Stimulated activated CD4-positive, alpha-beta T cell treated with anti-CD3 and anti-CD28 coated beads, Interleukin-4, amount 100 ng/mL, for 4 hours (primary cell): ENCODE measurements around the gene JTB.

Source experiments
- DNase-seq, 2 experiments: peaks; one replicate each; pipeline ENCODE4 v3.0.0-alpha.2; 2020

The JTB gene

DNA sequence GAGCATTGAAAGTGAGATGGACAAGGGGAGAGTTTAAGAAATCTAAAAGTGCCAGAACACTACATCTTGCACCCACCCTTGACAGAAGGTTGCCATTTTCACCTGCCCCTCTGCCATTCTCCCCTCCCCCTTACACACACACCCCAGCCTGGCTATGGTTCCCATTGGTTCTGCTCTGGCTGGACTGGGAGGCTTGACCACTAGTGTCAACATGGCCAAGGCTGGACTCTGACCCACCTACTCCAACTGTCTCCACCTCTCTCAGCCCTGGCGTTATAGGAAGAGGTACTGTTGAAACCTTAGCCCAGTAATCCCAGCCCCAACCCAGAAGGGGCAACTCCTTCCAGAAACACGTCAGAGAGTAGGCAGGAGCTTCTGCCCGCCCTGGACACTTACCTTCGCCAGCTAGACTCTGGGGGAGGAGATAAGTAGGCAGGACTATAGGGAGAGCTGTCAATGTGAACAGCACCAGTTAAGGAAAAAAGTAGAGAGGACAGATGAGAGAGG, 23.6 kb downstream of the JTB start:
- DNase-seq = no peak

DNA sequence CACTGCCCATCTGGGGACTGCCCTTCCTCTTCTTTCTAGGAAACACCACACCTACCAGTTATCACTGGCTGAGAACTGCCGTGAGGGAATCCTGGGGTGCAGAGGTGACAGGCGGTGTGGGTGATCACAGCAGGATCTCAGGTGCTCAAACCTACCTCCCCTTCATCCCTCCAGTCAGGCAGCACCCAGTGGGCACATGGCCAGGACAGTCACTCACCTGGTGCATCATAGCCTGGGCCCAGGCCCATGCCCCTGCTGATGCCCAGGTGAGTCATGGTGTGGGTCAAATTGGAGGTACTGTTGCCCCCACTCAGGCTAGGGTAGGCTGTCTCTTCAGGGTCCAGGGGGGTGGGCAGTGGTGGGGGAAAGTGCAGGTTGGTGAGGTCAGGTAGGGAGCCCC, 25.7 kb downstream of the JTB start:
- DNase-seq = no peak

DNA sequence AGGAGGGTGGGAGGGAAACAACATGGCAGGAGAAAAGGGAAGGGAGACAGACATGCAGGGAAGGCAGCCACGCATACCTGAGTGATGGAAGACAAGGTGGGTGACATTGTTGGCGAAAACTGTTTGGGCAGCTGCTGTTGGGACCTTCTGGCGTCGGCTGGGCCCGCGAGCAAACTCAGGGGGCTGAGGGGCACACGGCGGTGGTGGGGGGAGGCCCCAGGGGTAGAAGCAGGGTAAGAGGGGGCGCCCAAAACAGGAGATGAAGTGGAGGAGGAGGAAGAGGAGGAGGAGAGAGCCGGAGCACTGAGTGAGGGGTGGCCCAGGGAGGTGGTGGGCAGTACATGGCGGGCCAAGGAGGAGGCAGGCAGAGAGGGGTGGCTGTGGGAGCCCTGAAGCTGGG, 26.3 kb downstream of the JTB start:
- DNase-seq = no peak

DNA sequence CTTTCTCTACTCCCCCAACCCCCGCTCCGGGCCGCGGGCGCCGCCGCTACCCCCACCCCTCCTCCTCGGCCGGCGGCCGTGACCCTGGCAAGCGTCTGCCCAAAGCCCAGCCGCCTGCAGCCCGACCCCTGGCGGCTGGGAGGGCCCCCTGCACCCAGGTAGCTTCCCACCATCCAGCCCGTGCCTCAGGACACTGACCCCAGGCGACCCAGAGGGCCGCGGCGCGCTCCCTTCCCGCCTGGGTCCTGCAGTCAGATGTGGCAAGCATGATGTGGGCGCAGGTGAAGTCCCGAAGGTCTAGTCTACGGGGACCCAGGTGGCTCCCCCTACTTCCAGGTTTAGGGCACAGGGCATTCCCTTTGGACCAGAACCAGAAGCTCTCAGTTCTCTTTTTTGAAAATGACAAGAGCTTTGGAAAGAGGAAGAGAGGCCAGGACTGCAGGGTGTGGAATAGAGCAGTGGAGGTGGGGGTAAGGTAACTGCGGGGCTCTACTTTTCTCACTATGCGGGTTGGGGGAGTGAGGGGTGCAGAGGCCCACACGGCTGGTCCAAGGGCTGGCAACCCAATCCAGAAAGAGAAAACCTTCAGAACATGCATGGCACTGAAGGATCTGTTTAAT, 30.7 kb downstream of the JTB start, which contains the start of gene DENND4B:
Gene DENND4B (minus strand): TSS at position 97 of the 620 bp plus-strand sequence. CDS start 2,344 bp downstream, outside the sequence.
- peak; percentile 70 to 75 for DNase-seq

DNA sequence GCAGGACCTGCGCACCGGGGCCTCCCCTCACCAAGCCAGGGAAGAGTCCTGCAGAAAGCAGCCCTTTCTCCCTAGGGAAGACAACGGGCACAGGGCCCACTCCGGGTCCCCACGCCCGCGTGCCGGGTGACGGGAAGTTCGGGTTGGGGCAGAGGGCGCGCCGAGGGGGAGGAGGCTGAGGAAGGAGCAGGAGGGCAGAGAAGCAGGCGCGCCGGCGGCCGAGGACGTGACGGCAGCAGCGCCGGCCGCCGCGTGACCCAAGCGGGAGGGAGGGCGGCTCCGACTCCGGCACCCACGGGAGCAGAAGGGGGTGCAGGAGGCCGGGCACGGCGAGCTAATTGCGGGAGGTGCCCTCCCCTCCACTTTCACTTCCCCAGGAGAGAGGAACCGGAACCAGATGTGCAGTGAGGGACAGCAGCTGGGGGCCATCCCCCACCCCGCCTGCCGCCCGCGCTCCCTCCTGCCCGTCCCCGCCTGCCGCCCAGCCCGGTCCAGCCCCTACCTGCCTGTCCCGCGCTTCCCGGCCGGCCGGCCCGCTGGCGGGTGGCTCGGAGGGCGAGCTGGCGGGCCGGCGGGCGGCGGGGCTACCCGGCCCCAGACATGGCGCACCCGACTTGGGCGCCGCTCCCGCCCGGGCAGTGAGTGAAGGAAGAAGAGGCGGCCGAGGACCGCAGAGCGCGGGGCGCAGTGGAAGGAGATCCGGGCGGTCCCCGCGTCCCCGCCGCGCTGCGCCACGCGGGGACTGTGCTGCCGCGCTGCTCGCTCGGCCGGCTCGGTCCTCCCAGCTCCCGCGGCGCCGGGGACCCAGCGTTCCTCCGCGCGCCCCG, 31.5 kb downstream of the JTB start:
- DNase-seq = peak; percentile 64 to 65

DNA sequence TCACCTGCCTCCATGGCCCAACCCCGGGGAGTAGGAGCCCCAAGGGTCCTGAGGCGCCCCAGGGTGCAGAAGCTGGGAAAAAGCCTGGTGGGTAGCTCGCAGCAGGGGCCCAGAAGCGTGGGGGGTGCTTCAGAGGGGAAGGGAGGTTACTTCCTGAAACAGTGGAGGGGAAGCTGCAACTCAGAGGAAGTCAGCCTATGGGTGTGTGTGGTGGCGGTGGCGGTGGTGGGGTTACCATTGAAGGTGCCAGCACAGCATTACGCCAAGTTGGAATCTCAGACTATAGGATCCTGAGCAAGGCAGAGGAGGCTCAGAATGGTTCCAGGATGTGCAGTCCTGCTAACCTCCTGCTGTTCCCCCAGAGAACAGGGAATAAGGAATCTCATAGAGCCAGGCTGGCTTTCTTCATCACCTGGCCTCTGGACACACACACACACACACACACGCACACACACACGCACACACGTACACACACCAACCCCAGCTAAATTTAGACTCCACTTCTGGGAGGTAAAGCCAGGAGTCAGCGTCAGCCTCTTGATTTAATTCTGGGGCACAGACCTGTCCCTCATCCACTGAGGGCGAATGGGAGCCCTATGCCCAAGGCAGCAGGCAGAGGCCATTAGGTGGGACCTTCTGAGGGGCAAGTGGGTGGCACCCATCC, 32.2 kb downstream of the JTB start:
- DNase-seq = peak; percentile 62 to 75

DNA sequence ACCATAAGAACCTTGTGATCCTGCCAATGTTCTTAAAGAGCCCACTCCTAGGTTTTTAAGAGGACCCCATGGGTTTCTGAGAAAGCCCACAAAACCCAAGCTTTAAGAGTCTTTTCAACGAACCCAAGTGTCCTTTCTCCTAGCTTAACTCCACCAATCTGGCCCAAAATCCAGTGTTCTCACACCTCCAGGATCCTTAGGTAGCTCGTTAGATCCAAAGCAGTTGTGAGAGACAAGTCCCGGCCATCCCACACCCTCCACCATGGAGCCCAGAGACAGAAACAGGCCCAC, 32.7 kb downstream of the JTB start:
- DNase-seq = no peak

DNA sequence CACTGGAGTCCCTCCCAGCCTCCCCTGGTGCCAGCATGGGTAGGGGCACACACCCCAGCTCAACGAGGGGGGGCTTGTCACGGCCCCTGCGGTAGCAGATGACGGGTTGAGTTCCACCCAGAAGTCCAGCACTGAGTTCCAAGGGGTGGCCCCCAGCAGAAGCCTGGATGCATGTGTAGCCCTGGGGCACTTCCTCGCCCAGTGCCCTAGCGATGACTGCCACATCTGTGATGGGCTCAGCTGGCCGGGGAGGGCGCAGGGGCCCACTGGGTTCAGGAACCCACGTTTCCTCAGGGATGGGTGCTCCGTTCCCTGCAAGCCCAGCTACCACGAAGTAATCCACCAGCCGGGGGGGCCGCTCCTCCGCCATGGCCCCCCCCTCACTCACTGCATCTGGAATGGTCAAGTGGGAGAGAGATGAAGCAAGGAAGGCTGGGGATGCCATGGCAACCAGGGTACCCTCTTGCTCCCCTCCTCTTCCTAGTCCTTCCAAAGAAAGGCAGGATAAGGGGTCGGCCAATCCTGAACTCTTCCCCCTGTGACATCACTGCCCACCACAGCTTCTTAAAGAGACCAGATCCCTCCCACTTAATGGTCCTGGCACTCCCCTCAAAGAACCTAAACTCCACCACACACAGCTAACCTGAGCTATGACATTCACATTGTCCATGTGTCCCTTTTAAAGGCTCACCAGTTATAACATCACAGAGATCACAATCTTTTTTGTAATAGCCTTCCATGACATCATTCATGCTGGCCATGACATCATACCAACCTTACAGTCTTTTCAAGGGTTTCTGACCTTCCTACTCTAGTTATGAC, 33.3 kb downstream of the JTB start:
- DNase-seq = no peak

DNA sequence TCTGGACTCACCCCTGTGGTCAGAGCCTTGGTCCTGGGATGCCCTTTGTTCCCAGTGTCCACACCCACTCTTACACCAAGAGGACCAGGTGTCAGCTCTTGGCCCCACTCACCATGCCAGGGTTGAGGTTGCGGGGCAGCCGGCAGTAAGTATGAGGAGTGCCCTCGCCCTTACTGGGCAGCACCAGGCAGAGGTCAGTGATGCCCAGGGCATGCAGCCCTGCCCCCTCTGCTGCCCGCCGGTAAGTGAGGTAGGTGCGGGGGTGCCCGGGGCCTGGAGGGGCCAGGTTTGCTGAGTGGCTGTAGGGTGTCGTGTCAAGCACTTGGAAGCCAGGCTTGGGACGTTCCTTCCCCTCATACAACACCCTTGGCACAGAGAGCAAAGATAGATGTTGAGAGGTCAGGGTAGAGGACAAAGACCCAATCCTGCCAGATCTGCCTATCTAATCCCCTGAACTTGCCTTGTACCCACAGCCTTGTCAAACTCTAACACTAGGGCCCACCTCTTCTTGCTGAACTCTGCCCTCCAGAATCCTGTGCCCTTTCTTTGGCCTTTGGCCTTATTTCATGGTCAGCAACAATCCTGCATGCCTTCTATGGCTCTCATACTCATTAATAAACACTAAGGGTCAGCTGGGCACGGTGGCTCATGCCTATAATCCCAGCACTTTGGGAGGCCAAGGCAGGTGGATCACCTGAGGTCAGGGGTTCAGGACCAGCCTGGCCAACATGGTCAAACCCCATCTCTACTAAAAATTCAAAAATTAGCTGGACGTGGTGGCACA, 34.5 kb downstream of the JTB start:
- no peak for DNase-seq

DNA sequence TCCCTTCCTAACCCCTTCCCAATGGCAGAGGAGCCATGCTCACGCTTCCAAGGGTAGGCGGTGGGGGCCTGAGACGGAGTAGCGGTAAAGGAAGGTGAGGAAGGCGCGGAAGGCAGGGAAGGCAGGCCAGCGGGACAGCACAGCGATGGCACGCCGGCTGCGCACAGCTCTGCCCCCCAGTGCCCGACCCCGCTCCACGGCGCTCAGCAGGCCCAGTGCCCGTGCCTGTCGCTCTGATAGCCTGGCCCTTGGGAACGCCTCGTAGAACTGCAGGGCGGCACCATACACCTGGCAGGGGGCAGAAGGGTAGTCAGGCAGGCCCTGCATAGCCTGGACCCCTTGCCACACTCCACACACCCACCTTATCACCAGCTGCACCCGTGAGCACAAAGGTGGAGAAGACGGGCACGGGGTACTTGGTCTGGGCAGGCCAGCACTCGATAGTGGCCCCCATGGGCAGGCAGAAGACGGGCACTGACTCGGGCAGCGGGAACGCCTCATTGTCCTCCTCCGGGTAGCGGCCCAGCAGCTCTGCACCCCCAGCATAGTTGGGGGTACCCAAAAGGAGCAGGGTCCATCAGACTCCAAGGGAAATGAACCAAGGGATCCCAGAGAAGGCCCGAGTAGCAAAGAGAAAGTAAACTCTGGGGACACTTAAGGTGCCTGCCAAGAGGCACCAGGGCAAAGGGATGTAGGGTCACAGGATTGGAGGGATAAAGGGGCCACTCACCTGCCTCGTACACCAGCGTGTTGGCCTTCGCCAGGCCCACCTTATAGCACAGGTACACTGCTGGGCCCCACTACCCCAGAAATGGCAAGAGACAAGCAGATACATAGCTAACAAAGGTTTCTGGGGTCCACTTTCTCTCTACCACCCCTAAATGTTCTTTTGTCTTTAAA, 35.4 kb downstream of the JTB start:
- no peak for DNase-seq

DNA sequence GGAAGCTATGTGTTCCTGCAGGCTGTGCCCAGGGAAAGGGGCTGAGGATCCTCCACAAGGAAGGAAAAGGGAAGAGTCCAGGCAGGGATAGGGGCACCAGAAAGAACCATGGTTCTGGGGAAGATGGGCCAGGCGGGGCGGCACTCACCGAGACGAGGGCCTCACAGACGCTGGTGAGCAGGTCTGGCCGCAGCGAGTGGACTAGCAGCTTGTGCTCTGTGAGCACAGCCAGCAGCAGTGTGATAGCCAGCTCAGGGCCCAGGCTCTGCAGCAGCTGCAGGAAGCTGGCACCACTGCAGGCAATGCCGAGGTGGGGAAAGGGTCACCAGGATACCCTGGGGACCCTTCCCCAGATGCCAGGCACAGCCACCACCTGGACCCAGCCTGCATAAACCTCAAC, 36.7 kb downstream of the JTB start:
- no peak for DNase-seq

DNA sequence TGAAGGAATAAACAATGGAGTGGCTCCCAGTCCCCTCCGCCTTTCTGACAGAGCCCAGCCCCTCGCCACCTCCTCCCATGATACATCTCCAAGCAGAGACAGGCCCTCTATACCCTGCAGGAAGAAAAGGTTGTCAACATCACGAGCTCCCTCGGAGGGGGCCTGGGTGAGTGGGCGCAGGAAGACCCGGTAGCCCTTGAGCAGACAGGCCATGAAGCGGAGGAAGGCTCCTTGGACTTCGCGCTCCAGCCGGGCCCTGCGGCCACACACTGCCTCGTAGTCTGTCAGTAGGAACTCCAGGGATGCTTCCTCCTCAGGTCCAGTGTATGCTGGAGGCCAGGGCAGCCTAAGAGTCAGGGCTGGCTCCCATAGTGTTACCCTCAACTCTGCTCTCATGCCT, 38.0 kb downstream of the JTB start:
- DNase-seq = no peak

DNA sequence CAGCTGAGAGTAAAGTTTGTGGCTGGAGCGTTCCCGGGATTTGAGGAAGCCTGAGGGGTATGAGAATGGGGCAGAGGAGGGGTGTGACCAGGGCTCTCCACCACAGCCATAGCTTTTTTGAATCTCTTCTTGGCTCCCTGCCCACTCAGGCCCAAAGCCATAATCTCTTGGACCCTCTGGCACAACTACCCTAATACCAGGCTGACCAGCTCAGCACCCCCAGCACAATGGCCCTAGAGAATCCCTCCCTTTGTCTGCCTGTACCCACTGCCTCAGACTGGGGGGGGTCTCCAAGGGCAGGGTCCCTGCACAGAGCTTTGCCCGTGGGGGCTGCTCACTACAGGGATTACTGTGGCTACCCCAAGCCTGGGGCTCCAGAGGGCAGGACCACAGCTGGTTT, 38.5 kb downstream of the JTB start:
- no peak for DNase-seq

DNA sequence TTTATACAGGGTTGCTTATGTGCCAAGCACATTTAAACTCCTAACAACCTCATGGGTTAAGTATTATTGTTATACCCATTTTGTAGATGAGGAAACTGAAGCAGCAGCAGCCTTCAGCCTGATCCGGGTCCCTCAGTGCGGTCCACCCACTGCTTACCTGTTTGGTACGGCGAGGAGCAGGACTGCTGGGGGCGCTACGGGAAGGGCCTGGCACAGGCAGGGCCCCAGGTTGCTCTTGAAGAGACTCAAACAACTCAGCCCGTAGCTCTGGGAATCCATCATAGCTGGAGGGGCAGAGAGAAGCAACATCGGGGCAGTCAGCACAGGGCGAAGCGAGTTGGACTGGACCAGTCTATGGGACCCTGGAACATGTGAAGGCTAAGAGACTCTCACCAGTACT, 40.1 kb downstream of the JTB start:
- no peak for DNase-seq

DNA sequence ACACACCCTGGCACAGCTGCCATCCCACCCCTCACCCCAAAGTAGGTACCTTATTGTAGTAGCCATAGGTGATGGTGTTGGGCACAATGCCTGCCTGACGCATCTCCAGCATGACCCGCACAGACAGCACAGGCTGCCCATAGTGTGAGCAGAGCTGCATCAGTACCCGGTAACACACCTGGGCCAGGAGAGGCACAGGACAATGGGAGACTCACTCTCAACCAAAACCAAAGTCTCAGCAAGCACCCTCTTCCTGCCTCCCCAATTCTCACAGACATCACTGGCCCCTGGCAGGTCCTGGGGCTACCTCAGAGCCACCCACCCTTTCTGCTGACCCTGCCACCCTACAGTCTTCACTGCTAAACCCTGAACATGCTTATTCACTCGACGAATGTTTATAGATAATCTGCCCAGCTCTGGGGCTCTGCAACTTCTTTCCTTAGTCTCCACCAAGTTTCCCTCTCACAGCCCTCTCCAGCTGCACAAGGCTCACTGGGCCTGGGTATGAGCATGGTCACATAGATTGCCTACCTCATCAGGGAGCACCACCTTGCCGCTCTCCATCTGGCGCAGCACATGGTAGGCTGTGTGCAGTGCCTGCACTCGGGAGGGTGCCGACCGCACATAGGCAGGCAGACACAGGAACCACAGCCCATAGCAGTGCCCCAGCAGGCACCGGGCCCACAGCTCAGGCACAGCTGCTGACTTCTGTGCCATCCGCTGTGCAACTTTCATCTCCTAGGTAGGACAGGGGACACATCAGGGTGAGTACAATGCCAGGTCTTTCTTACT, 41.3 kb downstream of the JTB start:
- DNase-seq = no peak

DNA sequence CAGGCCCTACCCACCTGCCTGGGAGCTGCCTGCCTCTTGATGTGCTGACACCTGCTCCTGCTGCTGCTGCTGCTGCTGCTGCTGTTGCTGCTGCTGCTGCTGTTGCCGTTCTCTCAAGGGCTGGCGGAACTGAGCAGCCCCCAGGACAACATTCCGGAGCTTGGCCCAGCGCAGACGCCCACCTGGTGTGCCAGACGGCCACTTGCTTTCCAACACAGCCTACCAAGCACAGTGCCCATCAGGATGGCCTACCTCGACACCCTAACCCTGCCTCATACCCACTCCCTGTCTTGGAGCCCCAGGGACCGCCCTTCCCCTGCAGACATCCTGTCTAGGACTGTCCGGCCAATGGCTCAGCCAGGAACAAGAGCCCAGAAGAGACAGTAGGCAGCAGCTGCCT, 42.7 kb downstream of the JTB start:
- DNase-seq = no peak

DNA sequence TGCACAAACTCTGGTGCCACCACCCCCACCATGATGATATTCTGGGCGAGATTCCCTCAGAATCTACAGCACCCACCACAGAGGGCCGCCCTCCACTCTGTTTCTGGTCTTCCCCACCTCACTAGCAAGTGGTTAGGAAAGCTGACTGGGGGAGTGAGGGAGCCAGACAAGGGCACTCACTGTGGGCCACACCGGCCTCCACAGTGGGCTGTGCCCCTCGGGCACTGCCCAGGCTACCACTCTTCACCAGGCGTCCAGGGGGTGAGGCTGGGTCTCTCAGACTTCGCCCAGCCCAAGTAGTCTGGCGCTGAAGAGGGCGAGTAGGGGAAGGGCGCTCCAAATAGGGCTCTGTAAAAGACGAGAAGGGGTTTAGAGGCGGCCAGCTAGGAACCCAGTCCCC, 43.5 kb downstream of the JTB start:
- DNase-seq = no peak

DNA sequence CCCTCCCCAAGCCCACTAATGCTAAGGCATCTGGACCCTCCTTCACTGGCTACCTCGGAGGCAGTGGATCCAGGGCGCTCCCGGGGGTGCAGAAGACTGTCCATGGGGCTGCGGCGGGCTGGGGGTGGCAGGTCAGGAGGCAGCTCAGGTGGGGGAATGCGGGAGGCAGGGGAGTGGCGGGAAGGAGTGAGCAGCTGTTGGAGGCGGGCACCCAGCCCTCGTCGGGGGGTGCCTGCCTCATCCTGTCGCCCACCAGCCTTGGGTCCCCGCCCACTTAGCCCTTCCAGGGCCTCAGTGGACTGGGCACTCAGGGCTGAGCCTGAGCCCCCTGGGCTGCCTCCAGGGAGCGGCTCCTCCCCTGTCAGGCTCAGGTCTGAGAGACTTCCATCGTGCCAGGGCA, 44.0 kb downstream of the JTB start:
- no peak for DNase-seq

DNA sequence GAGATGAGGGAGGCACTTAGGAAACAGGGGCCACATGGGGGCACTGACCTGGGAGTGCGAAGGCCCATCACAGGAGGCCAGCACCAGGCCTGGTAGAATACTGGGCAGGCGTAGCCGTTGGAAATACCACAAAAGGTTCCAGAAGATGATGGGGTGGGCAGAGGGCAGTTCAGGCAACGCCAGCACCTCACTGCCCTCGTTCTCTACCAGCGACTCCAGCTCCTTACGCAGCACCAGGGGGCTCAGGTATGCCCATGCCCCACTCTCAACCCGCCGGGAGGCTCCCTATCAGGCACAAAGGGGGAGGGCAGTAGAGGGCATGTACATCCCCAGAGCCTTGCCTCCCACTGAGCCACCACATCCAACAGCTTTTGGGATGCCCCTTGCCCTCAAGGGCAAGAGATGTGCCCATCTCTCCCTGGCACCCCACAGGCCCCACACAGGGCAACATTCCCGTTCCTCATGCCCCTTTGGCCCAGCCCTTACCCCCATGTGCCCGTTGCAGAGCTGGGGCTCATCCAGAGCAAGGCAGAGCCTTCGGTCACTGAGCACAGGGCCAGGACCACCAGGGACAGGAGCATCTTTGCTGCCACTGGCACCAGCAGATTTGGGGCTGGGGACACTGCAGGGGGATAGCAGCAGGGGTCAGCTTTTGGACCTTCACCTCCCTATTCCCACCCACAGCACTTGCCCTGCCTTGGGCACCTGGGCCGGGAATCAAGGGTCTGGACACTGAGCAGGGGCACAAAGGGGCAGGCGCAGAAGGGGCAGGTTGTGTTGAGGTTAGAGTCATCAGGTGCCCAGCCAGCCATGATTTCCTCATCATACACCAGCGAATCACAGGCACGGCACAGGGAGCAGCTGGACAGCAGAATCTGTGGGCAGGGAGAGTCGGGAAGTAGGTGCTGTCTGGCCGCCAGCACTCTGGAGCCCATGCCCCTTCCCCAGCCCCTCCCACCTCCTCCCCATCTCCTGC, 45.0 kb downstream of the JTB start:
- no peak for DNase-seq
